ENCODE results near the gene GRM4.

GRM4 gene

DNA sequence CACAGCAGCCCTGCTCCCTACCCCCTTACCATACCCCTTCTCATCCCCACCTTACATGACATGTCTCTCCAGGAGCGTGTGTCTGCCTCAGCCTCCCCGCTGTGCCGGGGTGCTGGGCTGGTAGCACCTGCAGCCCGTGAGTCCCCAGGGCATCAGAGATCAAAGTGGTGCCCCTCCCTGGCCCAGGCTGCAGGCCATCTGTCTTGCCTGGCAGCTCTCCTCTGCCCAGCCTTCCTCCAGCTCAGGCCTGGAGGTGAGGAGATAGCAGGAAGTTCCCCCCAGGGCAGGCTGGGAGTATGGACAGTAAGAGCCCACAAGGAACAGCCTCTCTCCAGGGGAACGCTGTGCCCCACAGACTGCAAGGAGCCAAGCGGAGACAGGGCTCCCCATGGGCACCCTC, 35.3 kb downstream of the GRM4 start:
- DNase-seq (ENCODE audit: low spot score) = no peak

- no peak for DNase-seq (ENCODE audit: low spot score)
These were observed 37.7 kb downstream of the GRM4 start for GRCh38 chr6:34108176-34108575.

GRCh38 chr6:34106900-34107299, 39.0 kb downstream of the GRM4 start:
- DNase-seq (ENCODE audit: low spot score) = no peak

GRCh38 chr6:34106421-34106820, 39.5 kb downstream of the GRM4 start:
- DNase-seq (ENCODE audit: low spot score) = no peak

- no peak for DNase-seq (ENCODE audit: low spot score)
These were observed 41.3 kb downstream of the GRM4 start for GRCh38 chr6:34104628-34105027.

GRCh38 chr6:34104186-34104585, 41.7 kb downstream of the GRM4 start:
- no peak for DNase-seq (ENCODE audit: low spot score)

DNA sequence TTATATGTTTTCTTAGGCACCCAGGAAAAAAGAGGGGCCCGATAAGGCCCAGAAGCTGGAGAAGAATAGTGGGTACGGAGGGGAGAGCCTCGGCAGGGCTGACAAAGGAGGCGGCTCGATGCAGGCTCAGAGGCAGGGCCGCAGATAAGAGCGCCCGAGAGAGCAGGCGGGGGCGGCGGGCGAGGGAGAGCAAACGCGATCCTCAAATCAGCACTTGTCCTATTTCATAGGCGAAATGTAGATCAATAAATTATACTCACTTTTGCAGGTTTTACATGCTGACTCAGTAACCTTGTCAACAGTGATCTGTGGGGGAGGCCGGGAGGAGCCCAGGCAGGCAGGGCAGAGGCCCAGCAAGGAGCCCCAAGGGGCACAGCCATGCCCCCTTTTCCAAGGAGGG, 42.6 kb downstream of the GRM4 start:
- no peak for DNase-seq (ENCODE audit: low spot score)

GRCh38 chr6:34102696-34103095, 43.2 kb downstream of the GRM4 start:
- no peak for DNase-seq (ENCODE audit: low spot score)

- DNase-seq (ENCODE audit: low spot score) = no peak
These were observed 43.7 kb downstream of the GRM4 start for GRCh38 chr6:34102099-34102656.

GRCh38 chr6:34100788-34101187, 45.1 kb downstream of the GRM4 start:
- DNase-seq (ENCODE audit: low spot score) = no peak

- DNase-seq (ENCODE audit: low spot score) = no peak
These were observed 46.0 kb downstream of the GRM4 start for GRCh38 chr6:34099878-34100277.

GRCh38 chr6:34098045-34098936, 47.6 kb downstream of the GRM4 start:
- no peak for DNase-seq (ENCODE audit: low spot score)

DNA sequence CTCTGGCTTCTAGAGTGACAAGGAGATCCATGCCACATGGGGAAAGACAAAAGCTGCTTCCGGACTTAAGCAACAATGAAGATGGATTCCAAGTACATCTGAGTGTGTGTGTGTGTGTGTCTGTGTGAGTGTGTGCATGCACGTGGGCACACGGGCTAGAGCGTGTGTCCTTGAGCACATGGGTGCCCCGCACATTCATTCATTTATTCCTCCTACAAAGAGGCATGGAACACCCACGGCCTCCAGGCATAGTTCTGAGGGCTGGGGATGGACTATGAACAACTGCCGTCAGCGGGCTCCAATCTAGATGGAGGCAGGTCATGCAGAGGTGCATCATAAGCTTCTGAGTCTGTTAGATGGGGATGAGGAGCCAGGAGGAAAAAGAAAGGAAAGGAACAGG, 49.1 kb downstream of the GRM4 start:
- no peak for DNase-seq (ENCODE audit: low spot score)

- DNase-seq (ENCODE audit: low spot score) = no peak
These were observed 49.7 kb downstream of the GRM4 start for GRCh38 chr6:34096193-34096592.

GRCh38 chr6:34095741-34096140, 50.1 kb downstream of the GRM4 start:
- DNase-seq (ENCODE audit: low spot score) = no peak

DNA sequence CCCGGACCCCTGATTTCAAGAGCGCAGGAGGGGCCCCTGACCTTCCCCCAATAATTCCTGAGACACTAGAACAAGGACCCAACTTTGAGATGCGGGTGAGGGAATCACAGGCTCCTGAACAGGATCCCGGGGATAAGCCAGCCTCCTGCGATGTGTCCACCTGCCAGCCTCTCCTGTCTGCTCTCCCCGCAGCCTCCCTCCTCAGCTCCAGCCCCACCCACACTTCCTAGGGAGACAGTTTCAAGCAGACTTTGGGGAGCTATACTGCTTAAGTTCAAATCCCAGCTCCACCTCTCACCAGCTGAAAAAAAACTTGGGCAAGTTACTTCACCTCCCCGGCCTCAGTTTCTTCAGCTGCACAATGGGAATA, 50.8 kb downstream of the GRM4 start:
- DNase-seq (ENCODE audit: low spot score) = no peak

DNA sequence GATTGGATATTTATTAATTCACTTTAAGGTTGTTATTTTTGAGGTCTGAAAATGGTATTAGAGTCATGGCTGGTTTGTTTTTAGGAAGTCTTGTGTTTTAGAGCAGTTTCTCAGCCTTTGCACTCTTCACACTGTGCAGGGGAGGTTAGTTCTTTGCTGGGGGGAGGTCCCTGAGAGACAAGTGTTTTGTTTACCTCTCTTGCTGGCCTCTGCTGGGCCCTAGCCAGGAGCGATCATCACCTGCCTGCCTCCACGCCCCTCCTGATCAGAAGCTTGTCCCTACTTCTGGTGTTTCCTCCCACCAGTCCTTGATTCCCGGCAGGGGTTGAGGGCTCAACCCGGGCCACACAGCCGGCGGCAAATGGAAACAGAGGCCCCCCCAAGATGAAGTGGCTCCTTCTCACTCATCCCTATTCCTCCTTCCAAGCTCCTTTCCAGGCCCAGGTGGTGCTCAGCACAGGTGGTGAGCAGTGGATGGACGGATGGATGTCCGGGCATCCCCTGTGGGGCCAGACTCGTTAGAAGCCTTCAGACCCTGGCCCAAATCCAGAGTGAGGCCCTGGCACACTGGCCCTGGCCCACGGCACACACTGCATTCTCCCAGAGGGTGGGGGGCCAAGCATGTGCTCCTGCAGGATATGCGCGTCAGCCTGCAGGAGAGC, 51.3 kb downstream of the GRM4 start:
- no peak for DNase-seq (ENCODE audit: low spot score)

DNA sequence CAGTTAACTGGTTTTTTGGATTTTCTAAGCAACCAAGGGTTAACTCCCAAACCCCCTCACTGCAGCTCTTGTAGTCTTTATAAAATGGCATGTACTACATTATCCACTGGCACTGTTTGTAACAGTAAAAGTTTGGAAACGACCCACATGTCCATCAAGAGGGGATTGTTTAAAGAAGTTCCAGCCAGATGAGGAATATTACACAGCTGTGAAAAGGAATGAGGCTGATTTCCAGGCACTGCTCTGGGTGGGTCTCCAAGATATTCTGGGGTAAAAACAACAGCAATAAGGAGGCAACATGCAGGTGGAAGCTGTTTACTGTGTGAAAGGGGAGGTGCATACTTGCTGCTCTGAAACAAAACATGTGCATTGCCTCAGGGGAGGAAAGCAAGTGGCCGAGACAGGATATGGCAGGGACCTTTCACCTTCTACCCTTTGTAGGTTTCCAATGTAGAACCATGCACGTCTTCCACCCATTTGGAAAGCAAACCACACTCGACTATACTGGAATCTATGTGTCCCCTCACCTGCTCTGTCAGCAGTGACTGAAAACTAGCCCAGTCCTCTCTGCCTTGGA, 51.9 kb downstream of the GRM4 start:
- no peak for DNase-seq (ENCODE audit: low spot score)

- DNase-seq (ENCODE audit: low spot score) = no peak
These were observed 52.7 kb downstream of the GRM4 start for GRCh38 chr6:34093206-34093605.

- DNase-seq (ENCODE audit: low spot score) = no peak
These were observed 53.3 kb downstream of the GRM4 start for GRCh38 chr6:34092631-34093030.

GRCh38 chr6:34090935-34091334, 55.0 kb downstream of the GRM4 start:
- no peak for DNase-seq (ENCODE audit: low spot score)

GRCh38 chr6:34090529-34090928, 55.4 kb downstream of the GRM4 start:
- DNase-seq (ENCODE audit: low spot score) = no peak

DNA sequence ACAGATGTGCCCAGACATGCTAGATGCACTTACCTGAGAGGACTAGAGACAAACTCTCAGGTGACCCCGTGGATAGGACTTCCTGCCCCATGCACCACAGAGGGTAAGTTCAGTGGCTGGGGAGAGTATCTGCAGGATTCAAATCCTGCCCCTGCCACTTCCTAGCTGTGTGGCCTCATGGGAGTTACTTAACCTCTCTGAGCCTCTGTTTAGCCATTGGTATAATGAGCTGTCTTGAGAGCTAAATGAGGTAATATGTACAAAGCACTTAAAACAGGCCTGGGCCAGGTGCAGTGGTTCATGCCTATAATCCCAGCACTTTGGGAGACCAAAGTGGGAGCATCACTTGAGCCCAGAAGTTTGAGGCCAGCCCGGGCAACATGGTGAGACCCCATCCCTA, 59.3 kb downstream of the GRM4 start:
- no peak for DNase-seq (ENCODE audit: low spot score)
